ENCODE measurements around the gene SNX2. TPM values are rescaled to one million over a fixed set of nuclear protein-coding genes. Genes with fewer than 3 reads are reported as not detected.

The SNX2 gene
- total RNA-seq, 2 donors from 2014 or later = 61.0 to 71.9 TPM

- Histone ChIP-seq H3K36me3 (no peaks in the 10 kb centered on the region), H3K27me3 (no peaks in the 10 kb centered on the region), H3K9ac (ENCODE audit: low read depth in 2 of 2, low read length in 2 of 2) (no peak overlapping the region), H3K4me1 (no peaks in the 10 kb centered on the region), H3K4me3 (no peak overlapping the region), H3K27ac (no peak overlapping the region), H3K9me3 (no peaks in the 10 kb centered on the region)
- TF ChIP-seq CTCF (IDR thresholded peaks at IDR 0.05) = no peak
- DNase-seq = no peak
- intact Hi-C loops (cut with DNase I) = no loop called here
Measured at GRCh38 chr5:122779451-122779850, 4.6 kb downstream of the SNX2 start.

- Histone ChIP-seq H3K27me3 (no peaks in the 10 kb centered on the region), H3K27ac (no peak overlapping the region), H3K4me3 (no peak overlapping the region), H3K4me1 (no peaks in the 10 kb centered on the region), H3K9me3 (no peaks in the 10 kb centered on the region), H3K9ac (ENCODE audit: low read depth in 2 of 2, low read length in 2 of 2) (no peak overlapping the region), H3K36me3 (no peaks in the 10 kb centered on the region)
- intact Hi-C loops (cut with DNase I) = no loop called here
- DNase-seq = no peak
- no peak for TF ChIP-seq CTCF (IDR thresholded peaks at IDR 0.05)
Measured at GRCh38 chr5:122780296-122780695, 5.4 kb downstream of the SNX2 start.

- no peaks in the 10 kb centered on the region for H3K27me3 ChIP-seq
- no peak overlapping the region for H3K4me3 ChIP-seq
- H3K27ac ChIP-seq = no peak overlapping the region
- intact Hi-C loops (cut with DNase I) = no loop called here
- H3K9ac ChIP-seq (ENCODE audit: low read depth in 2 of 2, low read length in 2 of 2) = no peak overlapping the region
- no peaks in the 10 kb centered on the region for H3K4me1 ChIP-seq
- no peaks in the 10 kb centered on the region for H3K36me3 ChIP-seq
- H3K9me3 ChIP-seq = no peaks in the 10 kb centered on the region
- no peak for DNase-seq
- TF ChIP-seq CTCF (IDR thresholded peaks at IDR 0.05) = no peak
Measured at GRCh38 chr5:122781465-122781864, 6.6 kb downstream of the SNX2 start.

GRCh38 chr5:122785294-122785693 is 10.4 kb downstream of the SNX2 start:
- no peak for TF ChIP-seq CTCF (IDR thresholded peaks at IDR 0.05)
- no peak overlapping the region for H3K4me3 ChIP-seq
- no peaks in the 10 kb centered on the region for H3K36me3 ChIP-seq
- no peak overlapping the region for H3K9ac ChIP-seq (ENCODE audit: low read depth in 2 of 2, low read length in 2 of 2)
- H3K27me3 ChIP-seq = no peaks in the 10 kb centered on the region
- intact Hi-C loops (cut with DNase I) = no loop called here
- no peaks in the 10 kb centered on the region for H3K9me3 ChIP-seq
- DNase-seq = no peak
- no peaks in the 10 kb centered on the region for H3K4me1 ChIP-seq
- H3K27ac ChIP-seq = no peak overlapping the region

GRCh38 chr5:122788371-122788770 is 13.5 kb downstream of the SNX2 start:
- Histone ChIP-seq H3K27ac (no peak overlapping the region), H3K36me3 (no peaks in the 10 kb centered on the region), H3K9ac (ENCODE audit: low read depth in 2 of 2, low read length in 2 of 2) (no peak overlapping the region), H3K27me3 (no peaks in the 10 kb centered on the region), H3K9me3 (no peaks in the 10 kb centered on the region), H3K4me1 (no peaks in the 10 kb centered on the region), H3K4me3 (no peak overlapping the region)
- intact Hi-C loops (cut with DNase I) = no loop called here
- no peak for TF ChIP-seq CTCF (IDR thresholded peaks at IDR 0.05)
- no peak for DNase-seq

- no peaks in the 10 kb centered on the region for H3K4me1 ChIP-seq
- no peaks in the 10 kb centered on the region for H3K27me3 ChIP-seq
- no peak overlapping the region for H3K9ac ChIP-seq (ENCODE audit: low read depth in 2 of 2, low read length in 2 of 2)
- no peaks in the 10 kb centered on the region for H3K9me3 ChIP-seq
- no peaks in the 10 kb centered on the region for H3K36me3 ChIP-seq
- intact Hi-C loops (cut with DNase I) = no loop called here
- H3K4me3 ChIP-seq = no peak overlapping the region
- H3K27ac ChIP-seq = no peak overlapping the region
- DNase-seq = no peak
- TF ChIP-seq CTCF (IDR thresholded peaks at IDR 0.05) = no peak
Measured at GRCh38 chr5:122788996-122789395, 14.1 kb downstream of the SNX2 start.
